Endothelial cell of umbilical vein (primary cell): ENCODE data around the gene ZNF717.

Experiments
- CTCF ChIP-seq, 2 donors: IDR thresholded peaks; 1 replicate in 1 of 2; 2 replicates in 1 of 2; pipeline ENCODE4 v1.5.1; 2011; ENCODE audit warnings: low read length in 2 of 2, mild to moderate bottlenecking in 2 of 2, moderate library complexity in 2 of 2, control low read depth in 1 of 2, inconsistent platforms in 1 of 2, low read depth in 1 of 2; ENCODE audit not compliant: insufficient read depth in 1 of 2; ENCODE audit errors: extremely low read depth in 1 of 2
- EZH2 ChIP-seq: IDR thresholded peaks from 2 replicates; pipeline ENCODE4 v1.6.1; 2012; ENCODE audit warnings: borderline replicate concordance, low read depth, mild to moderate bottlenecking, moderate library complexity, low read length, inconsistent platforms; ENCODE audit not compliant: severe bottlenecking
- FOS ChIP-seq: IDR thresholded peaks from 2 replicates; pipeline ENCODE4 v1.6.1; 2011; ENCODE audit warnings: mild to moderate bottlenecking, low read length, moderate library complexity, borderline replicate concordance; ENCODE audit not compliant: insufficient read depth
- GATA2 ChIP-seq: IDR thresholded peaks from 2 replicates; pipeline ENCODE4 v1.7.0; 2011; ENCODE audit warnings: low read depth, mild to moderate bottlenecking, moderate library complexity, mixed read lengths, low read length; ENCODE audit not compliant: insufficient read length, insufficient read depth
- MAX ChIP-seq: IDR thresholded peaks from 2 replicates; pipeline ENCODE4 v1.6.1; 2011; ENCODE audit not compliant: insufficient read depth, insufficient read length
- POLR2A ChIP-seq: IDR thresholded peaks from 2 replicates; pipeline ENCODE4 v1.6.1; 2012; ENCODE audit warnings: low read depth, mild to moderate bottlenecking, control low read depth, low read length

GRCh38 chr3:75692061-75692460 lies 93.3 kb downstream of the ZNF717 start:
- TF ChIP-seq POLR2A (no peak), CTCF (IDR thresholded peaks at IDR 0.05; ENCODE audit: extremely low read depth in 1 of 2, insufficient read depth in 1 of 2, low read depth in 1 of 2, low read length in 2 of 2) (no peak), MAX (no peak), EZH2 (no peak), FOS (no peak), GATA2 (no peak)
